ENCODE measurements around the gene SREBF1. TPM values are rescaled to one million over a fixed set of nuclear protein-coding genes. Genes with fewer than 3 reads are reported as not detected.
A peak's percentile ranks its signal among the peaks of the same experiment; 100 is the strongest.

SREBF1 gene
- total RNA-seq, 3 donors from 2014 or later (not counting 1 experiment from before 2014, with no cell fraction given), result 80.7 to 208 (median 119) TPM

DNA sequence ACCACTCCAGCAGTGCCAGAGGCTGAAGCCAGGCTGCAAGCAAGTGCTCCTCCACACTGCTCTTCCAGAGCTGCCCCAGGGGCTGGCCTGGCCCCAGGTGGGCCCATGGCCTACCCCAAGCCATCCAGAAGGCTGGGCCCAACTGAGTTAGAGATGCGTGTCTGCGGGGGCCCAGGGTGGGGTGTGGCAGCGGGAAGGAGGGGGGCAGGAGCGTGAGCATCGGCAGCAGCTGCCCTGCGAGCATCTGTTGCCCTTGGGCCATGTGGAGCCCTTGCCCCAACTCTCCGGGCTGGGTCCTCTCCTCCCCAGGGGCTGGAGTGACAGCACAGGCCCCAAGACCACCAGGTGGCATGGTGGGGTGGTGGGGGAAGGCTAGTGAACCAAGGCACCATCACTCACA lies 7.3 kb upstream of the SREBF1 start:
- DNase-seq (no peak), ATAC-seq (no peak)
- H3K36me3 Mint-ChIP-seq, result no peaks in the 10 kb centered on the region
- intact Hi-C loops (cut with micrococcal nuclease), result no loop called here
- no peaks in the 10 kb centered on the region for H3K9me3 Mint-ChIP-seq
- Histone ChIP-seq H3K9me3 (ENCODE audit: control insufficient read depth, insufficient read depth, low read length) (no peaks in the 10 kb centered on the region), H3K4me1 (ENCODE audit: control insufficient read depth, insufficient read depth, low read length) (peaks cover 42% of the 10 kb centered on the region), H3K27ac (ENCODE audit: low read length) (no peak overlapping the region), H3K27me3 (ENCODE audit: control insufficient read depth, insufficient read depth, low read length) (no peaks in the 10 kb centered on the region), H3K36me3 (ENCODE audit: control insufficient read depth, insufficient read depth, low read length) (no peaks in the 10 kb centered on the region), H3K4me3 (ENCODE audit: low read length) (no peak overlapping the region)
- H3K4me1 Mint-ChIP-seq, result peaks cover 21 to 29% of the 10 kb centered on the region in 2 donors
- TF ChIP-seq, protein P1, sequence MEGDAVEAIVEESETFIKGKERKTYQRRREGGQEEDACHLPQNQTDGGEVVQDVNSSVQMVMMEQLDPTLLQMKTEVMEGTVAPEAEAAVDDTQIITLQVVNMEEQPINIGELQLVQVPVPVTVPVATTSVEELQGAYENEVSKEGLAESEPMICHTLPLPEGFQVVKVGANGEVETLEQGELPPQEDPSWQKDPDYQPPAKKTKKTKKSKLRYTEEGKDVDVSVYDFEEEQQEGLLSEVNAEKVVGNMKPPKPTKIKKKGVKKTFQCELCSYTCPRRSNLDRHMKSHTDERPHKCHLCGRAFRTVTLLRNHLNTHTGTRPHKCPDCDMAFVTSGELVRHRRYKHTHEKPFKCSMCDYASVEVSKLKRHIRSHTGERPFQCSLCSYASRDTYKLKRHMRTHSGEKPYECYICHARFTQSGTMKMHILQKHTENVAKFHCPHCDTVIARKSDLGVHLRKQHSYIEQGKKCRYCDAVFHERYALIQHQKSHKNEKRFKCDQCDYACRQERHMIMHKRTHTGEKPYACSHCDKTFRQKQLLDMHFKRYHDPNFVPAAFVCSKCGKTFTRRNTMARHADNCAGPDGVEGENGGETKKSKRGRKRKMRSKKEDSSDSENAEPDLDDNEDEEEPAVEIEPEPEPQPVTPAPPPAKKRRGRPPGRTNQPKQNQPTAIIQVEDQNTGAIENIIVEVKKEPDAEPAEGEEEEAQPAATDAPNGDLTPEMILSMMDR (IDR thresholded peaks at IDR 0.05), result no peak
- no peaks in the 10 kb centered on the region for H3K27me3 Mint-ChIP-seq (ENCODE audit: low read depth in 2 of 2)
- no peak overlapping the region for H3K27ac Mint-ChIP-seq
- 96% methylated on average over 7 of the region's 7 CpGs for WGBS (ENCODE audit: insufficient coverage)
- H3K4me3 Mint-ChIP-seq, result no peak overlapping the region

DNA sequence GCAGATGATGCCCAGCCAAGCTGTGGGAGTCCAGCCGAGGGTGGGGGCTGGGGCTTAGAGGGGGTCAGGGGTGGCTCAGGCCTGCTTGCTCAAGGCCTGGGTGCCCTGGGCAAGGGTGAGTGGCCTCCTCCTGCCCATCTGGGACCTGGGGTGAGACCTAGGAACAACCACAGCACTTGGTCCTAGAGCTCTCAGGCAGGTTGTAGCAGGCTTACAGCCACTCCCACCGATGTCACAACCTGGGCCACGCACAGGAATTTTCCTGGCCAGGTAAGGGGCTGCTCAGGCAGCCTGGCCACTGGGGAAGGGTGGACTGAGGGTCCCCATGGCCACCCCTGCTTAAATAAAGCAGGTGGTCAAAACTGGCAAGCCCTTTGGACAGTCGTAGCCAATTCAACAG lies 6.3 kb upstream of the SREBF1 start:
- Mint-ChIP-seq H3K4me3 (no peak overlapping the region), H3K9me3 (no peaks in the 10 kb centered on the region), H3K27me3 (ENCODE audit: low read depth in 2 of 2) (no peaks in the 10 kb centered on the region), H3K4me1 (peaks cover 11 to 19% of the 10 kb centered on the region in 2 donors), H3K27ac (peak overlapping the region in 1 of 2 donors; percentile 98), H3K36me3 (no peaks in the 10 kb centered on the region)
- intact Hi-C loops (cut with micrococcal nuclease), result no loop called here
- Histone ChIP-seq H3K4me3 (ENCODE audit: low read length) (no peak overlapping the region), H3K4me1 (ENCODE audit: control insufficient read depth, insufficient read depth, low read length) (peaks cover 42% of the 10 kb centered on the region), H3K9me3 (ENCODE audit: control insufficient read depth, insufficient read depth, low read length) (no peaks in the 10 kb centered on the region), H3K27me3 (ENCODE audit: control insufficient read depth, insufficient read depth, low read length) (no peaks in the 10 kb centered on the region), H3K27ac (ENCODE audit: low read length) (no peak overlapping the region), H3K36me3 (ENCODE audit: control insufficient read depth, insufficient read depth, low read length) (no peaks in the 10 kb centered on the region)
- ATAC-seq, result no peak
- no peak for DNase-seq
- TF ChIP-seq, protein P1 (IDR thresholded peaks at IDR 0.05), result no peak
- WGBS (ENCODE audit: insufficient coverage), result 88% methylated on average over 3 of the region's 4 CpGs

DNA sequence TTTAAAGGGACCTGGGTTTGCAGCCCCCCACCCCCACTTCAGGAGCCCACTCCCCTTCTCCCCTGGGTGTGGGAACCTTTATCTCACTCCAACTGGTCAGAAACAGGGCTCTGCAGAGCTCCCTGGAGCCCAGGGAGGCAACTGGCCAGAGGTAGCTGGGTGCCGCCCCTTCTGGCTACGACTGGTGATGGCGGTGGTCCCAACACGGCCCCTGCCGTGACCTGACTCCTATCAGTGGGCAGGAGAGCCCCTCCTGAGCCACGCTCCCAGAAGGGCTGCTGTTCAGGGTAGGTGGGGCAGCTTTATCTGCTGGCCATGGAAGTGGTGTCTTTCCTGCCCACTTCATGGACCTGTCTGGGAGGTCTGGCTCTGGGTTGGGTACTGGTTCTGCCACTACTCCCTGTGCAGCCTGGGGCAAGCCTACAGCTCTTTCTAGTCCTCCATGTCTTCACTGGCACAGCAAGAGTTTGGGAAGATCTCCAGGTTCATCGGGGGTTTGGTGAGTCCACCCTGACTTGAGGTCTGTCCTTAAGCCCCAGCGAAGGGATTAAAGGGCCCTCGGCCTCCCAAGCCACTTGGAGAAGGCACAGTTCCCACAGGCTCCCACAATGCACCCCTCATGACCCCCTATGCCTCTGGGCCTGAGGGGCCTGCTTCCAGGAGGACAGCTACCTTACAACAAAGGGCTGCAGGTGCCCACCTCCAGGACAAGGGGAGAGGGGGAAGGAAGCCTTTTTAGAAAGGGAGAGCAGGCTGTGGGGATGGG lies 5.5 kb upstream of the SREBF1 start:
- peak overlapping the region in 1 of 2 donors; percentile 98 for H3K27ac Mint-ChIP-seq
- ATAC-seq, result no peak

More for the DNA sequence above, 5.5 kb upstream of the SREBF1 start:
- H3K9me3 ChIP-seq (ENCODE audit: control insufficient read depth, insufficient read depth, low read length), result no peaks in the 10 kb centered on the region
- H3K36me3 ChIP-seq (ENCODE audit: control insufficient read depth, insufficient read depth, low read length), result no peaks in the 10 kb centered on the region
- H3K4me1 Mint-ChIP-seq, result peaks cover 10 to 17% of the 10 kb centered on the region in 2 donors
- H3K36me3 Mint-ChIP-seq, result no peaks in the 10 kb centered on the region
- TF ChIP-seq, protein P1 (IDR thresholded peaks at IDR 0.05), result no peak
- peaks cover 42% of the 10 kb centered on the region for H3K4me1 ChIP-seq (ENCODE audit: control insufficient read depth, insufficient read depth, low read length)
- no peak for DNase-seq
- H3K27me3 Mint-ChIP-seq (ENCODE audit: low read depth in 2 of 2), result no peaks in the 10 kb centered on the region
- no peaks in the 10 kb centered on the region for H3K9me3 Mint-ChIP-seq
- intact Hi-C loops (cut with micrococcal nuclease), result no loop called here
- H3K4me3 Mint-ChIP-seq, result no peak overlapping the region
- H3K27me3 ChIP-seq (ENCODE audit: control insufficient read depth, insufficient read depth, low read length), result no peaks in the 10 kb centered on the region
- H3K4me3 ChIP-seq (ENCODE audit: low read length), result no peak overlapping the region
- 92% methylated on average over 9 of the region's 9 CpGs for WGBS (ENCODE audit: insufficient coverage)
- H3K27ac ChIP-seq (ENCODE audit: low read length), result no peak overlapping the region

Measured in natural killer cell (primary cell).